GM23338 (cell line): ENCODE results near the gene GRAMD1B. TPM values are rescaled to one million over a fixed set of nuclear protein-coding genes. Genes with fewer than 3 reads are reported as not detected.

Source experiments
- ATAC-seq: fragments of 200-7000 bp; cut with Tn5 transposase; 3 replicates; pipeline ENCODE4 v1.9.1; 2020
- DNase-seq: peaks from one replicate; pipeline ENCODE4 v3.0.0-alpha.2; 2015; ENCODE audit warnings: low spot score
- H2AFZ ChIP-seq: fragments of 200-600 bp; sonication (generic); 2 replicates; pipeline ENCODE4 v1.8.0; 2016; ENCODE audit warnings: antibody characterized with exemption, mild to moderate bottlenecking, moderate library complexity
- H3F3A ChIP-seq: fragments of 200-600 bp; sonication (generic); replicated peaks from 2 replicates; pipeline ENCODE4 v1.8.0; 2017; ENCODE audit warnings: antibody characterized with exemption, mixed run types, low read depth
- H3K27ac ChIP-seq: fragments of 200-600 bp; sonication (generic); 2 replicates; pipeline ENCODE4 v1.6.1; 2016; ENCODE audit warnings: low read depth
- H3K27me3 ChIP-seq: fragments of 200-600 bp; sonication (generic); 2 replicates; pipeline ENCODE4 v1.8.0; 2016; ENCODE audit warnings: mild to moderate bottlenecking, mixed run types, moderate library complexity; ENCODE audit not compliant: insufficient read depth
- H3K36me3 ChIP-seq: fragments of 200-600 bp; sonication (generic); 2 replicates; pipeline ENCODE4 v1.8.0; 2016; ENCODE audit warnings: mild to moderate bottlenecking; ENCODE audit not compliant: insufficient read depth
- H3K4me1 ChIP-seq: fragments of 200-600 bp; sonication (generic); 2 replicates; pipeline ENCODE4 v1.8.0; 2016; ENCODE audit warnings: mild to moderate bottlenecking, moderate library complexity; ENCODE audit not compliant: insufficient read depth
- H3K4me2 ChIP-seq: fragments of 200-600 bp; sonication (generic); 2 replicates; pipeline ENCODE4 v1.7.1; 2017; ENCODE audit warnings: mixed run types
- H3K4me3 ChIP-seq: fragments of 200-600 bp; sonication (generic); 2 replicates; pipeline ENCODE4 v1.6.1; 2016; ENCODE audit warnings: mixed run types
- H3K79me2 ChIP-seq: fragments of 200-600 bp; sonication (generic); replicated peaks from 2 replicates; pipeline ENCODE4 v1.8.0; 2017; ENCODE audit warnings: mild to moderate bottlenecking; ENCODE audit not compliant: insufficient read depth
- H3K9me2 ChIP-seq: fragments of 200-600 bp; sonication (generic); 2 replicates; pipeline ENCODE4 v1.8.0; 2017; ENCODE audit not compliant: insufficient read depth
- H4K20me1 ChIP-seq: fragments of 200-600 bp; sonication (generic); replicated peaks from 2 replicates; pipeline ENCODE4 v1.8.0; 2017; ENCODE audit warnings: mild to moderate bottlenecking; ENCODE audit not compliant: insufficient read depth
- H3K27ac Mint-ChIP-seq: 2 replicates; pipeline ENCODE4 v1.8.0; 2020; ENCODE audit warnings: inconsistent platforms, mild to moderate bottlenecking, moderate library complexity, mixed read lengths
- H3K27me3 Mint-ChIP-seq: 3 replicates; pipeline ENCODE4 v1.8.0; 2022; ENCODE audit warnings: low read depth, mild to moderate bottlenecking, moderate library complexity, mixed read lengths, inconsistent platforms; ENCODE audit not compliant: insufficient read depth, poor library complexity
- H3K36me3 Mint-ChIP-seq: 3 replicates; pipeline ENCODE4 v1.8.0; 2021; ENCODE audit warnings: low read depth, mild to moderate bottlenecking, inconsistent platforms, moderate library complexity, mixed read lengths
- H3K4me1 Mint-ChIP-seq: 3 replicates; pipeline ENCODE4 v1.8.0; 2020; ENCODE audit warnings: mild to moderate bottlenecking, inconsistent platforms, mixed read lengths
- H3K4me3 Mint-ChIP-seq: 3 replicates; pipeline ENCODE4 v1.8.0; 2021; ENCODE audit warnings: moderate library complexity, mild to moderate bottlenecking, inconsistent platforms, mixed read lengths
- H3K9me3 Mint-ChIP-seq: 3 replicates; pipeline ENCODE4 v1.8.0; 2020; ENCODE audit warnings: moderate library complexity, mild to moderate bottlenecking, inconsistent platforms, mixed read lengths
- CREB1 ChIP-seq: fragments of 250-450 bp; sonication (Bioruptor Pico); IDR thresholded peaks from 2 replicates; pipeline ENCODE4 v1.5.0; 2020; ENCODE audit warnings: low read depth, mild to moderate bottlenecking, moderate library complexity
- ETS1 ChIP-seq: IDR thresholded peaks from 2 replicates; pipeline ENCODE4 v1.6.1; 2016; ENCODE audit warnings: antibody characterized with exemption
- EZH2phosphoT487 ChIP-seq: fragments of 200-600 bp; sonication (generic); IDR thresholded peaks from one replicate; pipeline ENCODE4 v1.8.1; 2018; ENCODE audit warnings: antibody characterized with exemption; ENCODE audit not compliant: unreplicated experiment
- JUNB ChIP-seq: IDR thresholded peaks from one replicate; pipeline ENCODE4 v1.6.1; 2016; ENCODE audit warnings: antibody characterized with exemption; ENCODE audit not compliant: unreplicated experiment
- POLR2AphosphoS5 ChIP-seq: IDR thresholded peaks from 2 replicates; pipeline ENCODE4 v1.6.1; 2016; ENCODE audit warnings: antibody characterized with exemption, low read depth
- REST ChIP-seq: IDR thresholded peaks from one replicate; pipeline ENCODE4 v1.6.1; 2018; ENCODE audit warnings: antibody characterized with exemption; ENCODE audit not compliant: unreplicated experiment
- STAT1 ChIP-seq: IDR thresholded peaks from one replicate; pipeline ENCODE4 v1.6.1; 2016; ENCODE audit warnings: antibody characterized with exemption; ENCODE audit not compliant: unreplicated experiment
- polyA plus RNA-seq: library from polyadenylated mRNA; unstranded; fragments of >200 nt; fragmentation: Nextera tagmentation; extraction: Ambion mirVana; gene quantifications from 2 replicates; pipeline ENCODE4 v1.2.1, GENCODE V29; 2016
- total RNA-seq: library from RNA; depleted of rRNA; stranded (reverse); fragments of >200 nt; shearing (Covaris generic); gene quantifications from 2 replicates; pipeline ENCODE4 v1.2.3, GENCODE V29; 2014

GRAMD1B gene
- total and polyA plus RNA-seq, 2 experiments from 2014 or later, result 3.7 to 24.3 TPM

GRCh38 chr11:123504401-123504800 is 74.3 kb downstream of the GRAMD1B start:
- Histone ChIP-seq H2AFZ (no peak overlapping the region), H3F3A (no peaks in the 10 kb centered on the region), H3K27ac (no peak overlapping the region), H3K36me3 (no peaks in the 10 kb centered on the region), H3K9me2 (no peaks in the 10 kb centered on the region), H3K4me2 (no peak overlapping the region), H3K27me3 (no peaks in the 10 kb centered on the region), H3K4me3 (no peak overlapping the region), H3K4me1 (no peaks in the 10 kb centered on the region; the same call in 1 of the 2 replicates), H4K20me1 (no peaks in the 10 kb centered on the region), H3K79me2 (no peaks in the 10 kb centered on the region)
- TF ChIP-seq STAT1 (no peak), ETS1 (no peak), REST (no peak)
- Mint-ChIP-seq H3K9me3 (no peaks in the 10 kb centered on the region; the same call in 2 of the 3 replicates), H3K4me3 (no peak overlapping the region; the same call in 2 of the 3 replicates), H3K36me3 (no peaks in the 10 kb centered on the region), H3K27ac (peak overlapping the region; percentile 43), H3K4me1 (peaks cover 23% of the 10 kb centered on the region), H3K27me3 (peaks cover 6% of the 10 kb centered on the region)
- DNase-seq (no peak), ATAC-seq (no peak)

GRCh38 chr11:123505546-123506299 is 75.7 kb downstream of the GRAMD1B start:
- H3K9me3 Mint-ChIP-seq, result no peaks in the 10 kb centered on the region; the same call in 2 of the 3 replicates
- H4K20me1 ChIP-seq, result no peaks in the 10 kb centered on the region
- H3K27me3 Mint-ChIP-seq, result peaks cover 9% of the 10 kb centered on the region
- H3K36me3 Mint-ChIP-seq, result no peaks in the 10 kb centered on the region
- H3K36me3 ChIP-seq, result no peaks in the 10 kb centered on the region
- ATAC-seq, result peak; percentile 89
- H3K79me2 ChIP-seq, result no peaks in the 10 kb centered on the region
- peak; percentile 84 for DNase-seq
- no peak overlapping the region for H3K4me2 ChIP-seq
- no peaks in the 10 kb centered on the region for H3K27me3 ChIP-seq
- H3K4me1 ChIP-seq, result peaks cover 4% of the 10 kb centered on the region
- TF ChIP-seq JUNB (no peak), EZH2phosphoT487 (no peak), CREB1 (0 out of 2 replicates have a peak, but pooled peaks have one; percentile 38), POLR2AphosphoS5 (no peak), ETS1 (peak; percentile 31; the same call in 1 of the 2 replicates)
- H3F3A ChIP-seq, result 0 out of 2 replicates have a peak, but pooled peaks cover 2% of the 10 kb centered on the region
- H3K27ac Mint-ChIP-seq, result no peak overlapping the region
- no peak overlapping the region for H3K4me3 ChIP-seq
- H3K27ac ChIP-seq, result no peak overlapping the region
- no peak overlapping the region for H3K4me3 Mint-ChIP-seq
- no peaks in the 10 kb centered on the region for H3K9me2 ChIP-seq
- H2AFZ ChIP-seq, result no peak overlapping the region
- peaks cover 32% of the 10 kb centered on the region for H3K4me1 Mint-ChIP-seq
